Lung (tissue), 12 donors: ENCODE data around the gene PROX1. TPM values are rescaled to one million over a fixed set of nuclear protein-coding genes. Genes with fewer than 3 reads are reported as not detected.

Experiments used
- ATAC-seq: fragments of 200-7000 bp; cut with Tn5 transposase; one replicate; pipeline ENCODE4 v1.9.1; 2020; ENCODE audit warnings: moderate number of reproducible peaks; ENCODE audit not compliant: insufficient read depth, low FRiP score
- DNase-seq, 3 donors: peaks; one replicate each; pipeline ENCODE4 v3.0.0-alpha.2; 2013 to 2017
- H3K27ac ChIP-seq, 2 donors: one replicate each; pipeline ENCODE4 v1.5.1; 2013; ENCODE audit warnings: mild to moderate bottlenecking in 2 of 2, moderate library complexity in 2 of 2, control low read depth in 1 of 2, inconsistent platforms in 1 of 2, low read depth in 1 of 2, low read length in 1 of 2
- H3K27me3 ChIP-seq, 3 donors: one replicate each; pipeline ENCODE4 v1.5.1; 2013; ENCODE audit warnings: low read length in 2 of 3; ENCODE audit not compliant: control insufficient read depth in 3 of 3, insufficient read depth in 3 of 3
- H3K36me3 ChIP-seq, 4 donors: one replicate each; pipeline ENCODE4 v1.5.1; 2013; ENCODE audit warnings: low read length in 4 of 4, mild to moderate bottlenecking in 1 of 4, moderate library complexity in 1 of 4; ENCODE audit not compliant: control insufficient read depth in 4 of 4, insufficient read depth in 4 of 4
- H3K4me1 ChIP-seq, 5 donors: one replicate each; pipeline ENCODE4 v1.5.1; 2013; ENCODE audit warnings: low read length in 5 of 5, mild to moderate bottlenecking in 2 of 5, moderate library complexity in 1 of 5; ENCODE audit not compliant: control insufficient read depth in 5 of 5, insufficient read depth in 5 of 5
- H3K4me3 ChIP-seq: one replicate; pipeline ENCODE4 v1.5.1; 2013; ENCODE audit warnings: mild to moderate bottlenecking, control low read depth, moderate library complexity
- H3K9ac ChIP-seq, 2 donors: one replicate each; pipeline ENCODE4 v1.5.1; 2013; ENCODE audit warnings: low read length in 2 of 2, control low read depth in 1 of 2; ENCODE audit not compliant: insufficient read depth in 1 of 2
- H3K9me3 ChIP-seq, 4 donors: one replicate each; pipeline ENCODE4 v1.5.1; 2013; ENCODE audit warnings: low read length in 3 of 4, mild to moderate bottlenecking in 1 of 4, moderate library complexity in 1 of 4; ENCODE audit not compliant: control insufficient read depth in 4 of 4, insufficient read depth in 3 of 4
- CTCF ChIP-seq: IDR thresholded peaks from 2 replicates; pipeline ENCODE4 v1.5.1; 2012; ENCODE audit warnings: mild to moderate bottlenecking; ENCODE audit errors: control extremely low read depth, extremely low read depth
- WGBS, 2 donors: extraction: QIAGEN DNeasy Blood & Tissue Kit; methylation state at CpG; one replicate each; pipeline ENCODE4 v1.1.7; 2013; 5-methylcytosine and 5-hydroxymethylcytosine counted together
- polyA plus RNA-seq, 2 donors: library from polyadenylated mRNA; stranded (reverse); fragments of 200-250 nt; gene quantifications; one replicate each; pipeline ENCODE4 v1.2.1, GENCODE V29; 2013
- total RNA-seq, 2 donors: library from RNA; depleted of rRNA in 1 of 2; stranded (reverse); fragments of >200 nt in 1 of 2; gene quantifications; one replicate each; pipeline ENCODE4 v1.2.1, GENCODE V29; 2014 to 2021
- donor health status: control.
- donor health status: control.
- donor health status: Bipolar disorder and iron deficiency.
- donor health status: healthy.
- donor health status: DM: yes; HTN: yes; CAD: no.

PROX1 gene
- total and polyA plus RNA-seq, 4 donors: 0.33 to 10.1 (median 4.0) TPM

GRCh38 chr1:213993929-213994328 lies 6.2 kb downstream of the PROX1 start:
- ATAC-seq: no peak
- no peak for TF ChIP-seq CTCF
- Histone ChIP-seq H3K9me3 (no peaks in the 10 kb centered on the region), H3K27me3 (peaks cover 4 to 42% (median 30%) of the 10 kb centered on the region in 3 donors), H3K4me1 (peaks cover 0 to 23% (median 4%) of the 10 kb centered on the region in 5 donors), H3K27ac (no peak overlapping the region), H3K4me3 (no peak overlapping the region), H3K9ac (no peak overlapping the region), H3K36me3 (no peaks in the 10 kb centered on the region)
- no peak for DNase-seq
- WGBS, 2 donors: 22 to 41% methylated on average over 2 of the region's 2 CpGs

DNA sequence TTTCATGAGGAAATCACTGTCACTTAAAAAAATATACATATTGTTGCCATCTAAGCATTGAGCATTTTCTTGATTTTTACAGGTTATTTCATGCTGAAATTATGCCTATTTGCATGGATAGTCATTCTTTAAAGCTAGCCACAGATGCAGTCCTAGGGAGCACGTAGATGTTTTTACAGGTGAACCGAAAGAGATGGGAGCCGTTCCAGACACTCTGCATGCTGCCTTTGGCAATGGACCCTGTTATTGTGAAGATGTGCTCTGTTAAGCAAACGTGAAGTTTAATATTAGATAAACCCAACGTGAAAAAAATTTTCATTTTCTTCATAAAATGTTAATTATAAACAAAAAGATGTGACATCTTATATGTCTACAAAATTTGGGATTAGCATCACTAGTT lies 7.1 kb downstream of the PROX1 start:
- peaks cover 2 to 15% (median 4%) of the 10 kb centered on the region in 5 donors for H3K4me1 ChIP-seq
- no peak overlapping the region for H3K4me3 ChIP-seq
- 77 to 84% methylated on average over 5 of the region's 5 CpGs for WGBS, 2 donors

DNA sequence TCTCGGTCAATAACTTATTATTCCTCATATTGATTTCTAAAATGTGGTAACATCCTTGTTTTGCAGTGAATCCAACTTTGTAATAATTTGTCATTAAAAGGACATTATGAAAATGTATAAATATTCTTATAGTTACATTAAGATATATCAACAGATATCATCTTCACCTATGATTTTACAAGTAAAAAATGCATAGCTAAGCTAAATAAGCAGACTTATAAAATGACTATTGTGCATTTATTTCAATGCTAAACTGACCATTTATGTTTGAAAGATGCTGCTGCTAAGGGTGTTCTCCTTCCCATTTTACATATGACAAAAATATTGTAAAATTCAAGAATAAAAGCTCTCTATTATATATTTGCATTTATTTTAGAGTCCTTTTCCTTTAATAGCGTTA lies 7.8 kb downstream of the PROX1 start:
- Histone ChIP-seq H3K9me3 (no peaks in the 10 kb centered on the region), H3K9ac (no peak overlapping the region), H3K36me3 (no peaks in the 10 kb centered on the region), H3K27me3 (peaks cover 0 to 31% (median 15%) of the 10 kb centered on the region in 3 donors), H3K27ac (no peak overlapping the region), H3K4me3 (no peak overlapping the region), H3K4me1 (peaks cover 0 to 11% (median 4%) of the 10 kb centered on the region in 5 donors)
- WGBS, 2 donors: 74 to 84% methylated on average over 2 of the region's 2 CpGs
- DNase-seq (no peak), ATAC-seq (no peak)
- TF ChIP-seq CTCF: no peak

More for the DNA sequence above, 7.1 kb downstream of the PROX1 start:
- no peak for TF ChIP-seq CTCF
- no peak overlapping the region for H3K9ac ChIP-seq
- DNase-seq: no peak
- no peaks in the 10 kb centered on the region for H3K36me3 ChIP-seq
- no peaks in the 10 kb centered on the region for H3K9me3 ChIP-seq
- peaks cover 0 to 38% (median 23%) of the 10 kb centered on the region in 3 donors for H3K27me3 ChIP-seq
- H3K27ac ChIP-seq: no peak overlapping the region
- ATAC-seq: no peak
